Stomach (tissue), 4 donors: ENCODE results near the gene STMN3.

Source experiments
- CTCF ChIP-seq, 7 experiments: fragments of 450-650 bp in 4 of 7; fragments of 200-600 bp in 3 of 7; sonication (generic) in 3 of 7; IDR thresholded peaks; one replicate each; pipeline ENCODE4 v1.5.1; 2016 to 2019; ENCODE audit warnings: antibody characterized with exemption in 7 of 7, control low read depth in 2 of 7, mild to moderate bottlenecking in 1 of 7
- EP300 ChIP-seq: sonication (generic); formaldehyde crosslinking; IDR thresholded peaks from one replicate; pipeline ENCODE4 v1.6.1; 2017; ENCODE audit warnings: antibody characterized with exemption
- POLR2A ChIP-seq, 4 donors: fragments of 450-650 bp; IDR thresholded peaks; one replicate each; pipeline ENCODE4 v1.6.1; 2016; ENCODE audit warnings: antibody characterized with exemption in 4 of 4, control low read depth in 2 of 4, mild to moderate bottlenecking in 1 of 4, moderate library complexity in 1 of 4

GRCh38 chr20:63651942-63652191, 1.4 kb downstream of the STMN3 start:
- TF ChIP-seq CTCF (IDR thresholded peaks at IDR 0.05) (no peak), EP300 (no peak), POLR2A (IDR thresholded peaks at IDR 0.05) (no peak)
